GM21717 (cell line): ENCODE measurements around the gene LRFN3.
A peak's percentile ranks its signal among the peaks of the same experiment; 100 is the strongest.
"Not testable (repeated sequence)": the region's sequence is repeated elsewhere in the genome, so short reads cannot be mapped to it uniquely, and the experiment has no call there.

Experiments used
- ATAC-seq: cut with Tn5 transposase; IDR thresholded peaks from one replicate; pipeline ENCODE4 v1.9.1; 2021; ENCODE audit warnings: mild to moderate bottlenecking, moderate library complexity; ENCODE audit not compliant: unreplicated experiment

LRFN3 gene

GRCh38 chr19:35904311-35905068 is 31.7 kb upstream of the LRFN3 start:
- no peak for ATAC-seq

- ATAC-seq, result no peak
Measured at GRCh38 chr19:35905178-35905727, 30.9 kb upstream of the LRFN3 start.

- ATAC-seq, result no peak
Measured at GRCh38 chr19:35907377-35907745, 28.8 kb upstream of the LRFN3 start.

- ATAC-seq, result no peak
Measured at GRCh38 chr19:35908010-35908441, 28.1 kb upstream of the LRFN3 start, which contains the start of gene TYROBP. Gene TYROBP, minus strand, starts transcription at chr19:35908295. Its CDS starts 67 bp downstream, at chr19:35908228.

GRCh38 chr19:35908973-35909683 is 27.0 kb upstream of the LRFN3 start:
- no peak for ATAC-seq

- ATAC-seq, result no peak
Measured at GRCh38 chr19:35909684-35910035, 26.5 kb upstream of the LRFN3 start.

GRCh38 chr19:35910355-35910754 is 25.8 kb upstream of the LRFN3 start:
- not testable (repeated sequence) for ATAC-seq

GRCh38 chr19:35911173-35911572 is 25.0 kb upstream of the LRFN3 start:
- ATAC-seq, result no peak

- no peak for ATAC-seq
Measured at GRCh38 chr19:35911790-35912189, 24.4 kb upstream of the LRFN3 start.

GRCh38 chr19:35913589-35913988 is 22.6 kb upstream of the LRFN3 start:
- no peak for ATAC-seq

GRCh38 chr19:35915443-35915842 is 20.7 kb upstream of the LRFN3 start:
- ATAC-seq, result no peak

- no peak for ATAC-seq
Measured at GRCh38 chr19:35919306-35919705, 16.9 kb upstream of the LRFN3 start.

GRCh38 chr19:35921012-35921411 is 15.2 kb upstream of the LRFN3 start:
- no peak for ATAC-seq

GRCh38 chr19:35925501-35925900 is 10.7 kb upstream of the LRFN3 start:
- no peak for ATAC-seq

- no peak for ATAC-seq
Measured at GRCh38 chr19:35928507-35928906, 7.7 kb upstream of the LRFN3 start.

GRCh38 chr19:35929876-35930275 is 6.3 kb upstream of the LRFN3 start:
- ATAC-seq, result no peak

GRCh38 chr19:35931161-35931873 is 4.9 kb upstream of the LRFN3 start:
- peak; percentile 87 for ATAC-seq

- no peak for ATAC-seq
Measured at GRCh38 chr19:35931874-35932202, 4.3 kb upstream of the LRFN3 start.

- no peak for ATAC-seq
Measured at GRCh38 chr19:35932291-35932936, 3.8 kb upstream of the LRFN3 start.

GRCh38 chr19:35936738-35937268 is 629 bp downstream of the LRFN3 start:
- no peak for ATAC-seq
